Activated naive CD8-positive, alpha-beta T cell treated with anti-CD3 and anti-CD28 coated beads, Interleukin-2, amount 10 ng/mL, durations not matched to agents 7 days and 5 days (primary cell): Measurements from ENCODE around the gene DCTN3. TPM values are rescaled to one million over a fixed set of nuclear protein-coding genes. Genes with fewer than 3 reads are reported as not detected.
A peak's percentile ranks its signal among the peaks of the same experiment; 100 is the strongest.

Experiments
- ATAC-seq: fragments of 150-1000 bp; cut with Tn5 transposase; one replicate; pipeline ENCODE4 v1.10.0; 2021; ENCODE audit warnings: low read depth, moderate library complexity
- POLR2A ChIA-PET: fragments of 350-600 bp; sonication (Branson Sonifier 250); formaldehyde crosslinking; loops from one replicate; lab custom pipeline; 2021; ENCODE audit warnings: antibody characterized with exemption; lab: Charles Lee
- DNase-seq: peaks from one replicate; pipeline ENCODE4 v3.0.0; 2021
- H3K27ac Mint-ChIP-seq: one replicate; pipeline ENCODE4 v1.8.0; 2022; ENCODE audit warnings: mild to moderate bottlenecking, mixed read lengths
- H3K27me3 Mint-ChIP-seq: one replicate; pipeline ENCODE4 v1.8.0; 2022; ENCODE audit warnings: mild to moderate bottlenecking, moderate library complexity, mixed read lengths
- H3K36me3 Mint-ChIP-seq: one replicate; pipeline ENCODE4 v1.8.0; 2021; ENCODE audit warnings: mild to moderate bottlenecking, mixed read lengths
- H3K4me1 Mint-ChIP-seq: one replicate; pipeline ENCODE4 v1.8.0; 2021; ENCODE audit warnings: mixed read lengths
- H3K4me3 Mint-ChIP-seq: one replicate; pipeline ENCODE4 v1.8.0; 2022; ENCODE audit warnings: mild to moderate bottlenecking, moderate library complexity, mixed read lengths
- H3K9me3 Mint-ChIP-seq: one replicate; pipeline ENCODE4 v1.8.0; 2021; ENCODE audit warnings: mixed read lengths
- total RNA-seq, 2 experiments: library from RNA; stranded (reverse); gene quantifications; one replicate each; pipeline ENCODE4 v1.2.3, GENCODE V29; 2021

Gene DCTN3
- total RNA-seq, result 100 to 1,000 TPM; 121 to 122 TPM

DNA sequence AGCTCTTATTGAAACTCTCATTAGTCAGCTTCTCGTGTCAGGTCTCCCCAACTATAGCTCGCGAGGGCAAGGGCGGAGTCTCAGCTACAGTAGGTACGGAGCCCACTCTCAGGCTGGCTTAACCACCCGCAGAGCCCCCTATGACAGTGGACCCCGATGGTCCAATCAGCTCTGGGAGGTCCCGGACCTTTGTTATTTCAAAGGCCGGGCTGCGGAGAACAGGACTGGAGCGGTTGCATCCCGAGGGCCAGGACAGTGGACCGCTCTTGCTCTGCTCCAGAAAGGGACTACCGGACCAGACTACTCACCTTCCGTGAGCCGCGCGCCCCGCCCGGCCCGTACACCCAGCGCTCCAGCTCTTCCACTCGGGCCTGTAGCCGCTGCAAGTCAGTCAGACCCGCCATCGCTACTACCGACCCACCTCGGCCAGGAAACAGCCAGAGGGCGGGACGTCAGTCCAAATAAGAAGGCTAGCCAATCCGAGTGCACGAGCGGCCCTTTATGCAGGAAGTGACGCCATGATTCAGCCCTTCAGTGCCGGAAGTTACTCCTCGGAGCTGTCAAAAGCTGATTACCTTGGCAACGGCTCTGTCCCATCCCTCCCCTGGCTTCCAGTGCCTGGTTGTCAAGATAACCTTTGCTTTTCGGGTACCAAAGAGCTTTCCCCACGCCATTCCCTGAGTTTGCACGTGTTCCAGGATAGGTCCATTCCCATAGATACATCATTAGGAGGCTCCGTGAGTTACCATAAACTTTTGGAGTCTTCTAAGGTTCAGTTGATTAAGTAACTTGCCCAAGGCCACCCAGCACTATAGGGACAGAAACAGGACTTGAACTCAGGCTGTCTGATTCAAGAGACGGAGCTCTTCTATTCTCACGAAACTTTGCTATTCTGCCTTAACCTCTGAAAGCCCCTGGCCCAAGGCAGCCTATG lies at the start of gene DCTN3:
DCTN3 (minus strand) TSS at position 435 of the 934 bp plus-strand sequence; CDS start at position 404, 31 bp downstream.
- peak; percentile 98 for ATAC-seq

GRCh38 chr9:34665381-34666250 lies 45.3 kb upstream of the DCTN3 start:
- Mint-ChIP-seq H3K27me3 (no peaks in the 10 kb centered on the region), H3K9me3 (peaks cover 6% of the 10 kb centered on the region), H3K36me3 (peaks cover 30% of the 10 kb centered on the region), H3K4me3 (peak overlapping the region; percentile 91), H3K27ac (peak overlapping the region; percentile 91), H3K4me1 (peaks cover 32% of the 10 kb centered on the region)
- peak; percentile 85 for DNase-seq
- ATAC-seq, result peak; percentile 73
- POLR2A ChIA-PET, result interaction anchor here (0.9 to 3.3 kb wide), 7 partner anchors 10 to 32 kb away, joined by 3 to 47 read pairs (median 4); partner anchors contain the start of genes GALT, IL11RA and SIGMAR1

More for the DNA sequence above, at the start of gene DCTN3:
- peak; percentile 83 for DNase-seq
- Mint-ChIP-seq H3K27ac (peak within 1 kb of the TSS; percentile 83), H3K27me3 (peaks cover 31% of the 10 kb centered on the region), H3K4me3 (peak within 1 kb of the TSS; percentile 94), H3K4me1 (peaks cover 20% of the 10 kb centered on the region), H3K36me3 (peaks cover 10% of the 10 kb centered on the region), H3K9me3 (no peaks in the 10 kb centered on the region)
- POLR2A ChIA-PET, result interaction anchor here (0.5 to 2.2 kb wide), 11 partner anchors 9 to 451 kb away, joined by 3 to 42 read pairs (median 4); partner anchors contain the start of genes ARID3C, GALT, RPP25L and SIGMAR1

DNA sequence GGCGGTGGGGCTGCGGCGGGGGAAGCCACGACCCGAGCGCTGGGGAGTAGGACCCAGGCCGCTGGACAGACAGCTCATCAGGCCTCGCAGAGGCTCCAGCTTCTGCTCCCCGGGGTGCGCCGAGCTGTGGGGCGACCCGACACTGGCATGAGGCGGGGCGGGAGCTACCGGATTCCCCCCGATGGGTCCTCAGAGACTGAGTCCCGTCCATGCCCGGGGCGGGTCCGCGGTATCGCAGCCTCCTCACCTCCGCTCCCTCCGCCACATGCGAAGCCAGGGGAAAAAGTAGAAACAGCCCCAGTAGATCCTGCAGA lies 44.7 kb upstream of the DCTN3 start:
- POLR2A ChIA-PET, result interaction anchor here (0.6 to 3.3 kb wide), 8 partner anchors 11 to 45 kb away, joined by 3 to 47 read pairs (median 4); partner anchors contain the start of genes DCTN3, GALT, IL11RA and SIGMAR1
- H3K27ac Mint-ChIP-seq, result peak overlapping the region; percentile 91
- H3K36me3 Mint-ChIP-seq, result peaks cover 31% of the 10 kb centered on the region
- ATAC-seq (no peak), DNase-seq (no peak)
- peak overlapping the region; percentile 91 for H3K4me3 Mint-ChIP-seq
- no peaks in the 10 kb centered on the region for H3K27me3 Mint-ChIP-seq
- peaks cover 6% of the 10 kb centered on the region for H3K9me3 Mint-ChIP-seq
- peaks cover 32% of the 10 kb centered on the region for H3K4me1 Mint-ChIP-seq

DNA sequence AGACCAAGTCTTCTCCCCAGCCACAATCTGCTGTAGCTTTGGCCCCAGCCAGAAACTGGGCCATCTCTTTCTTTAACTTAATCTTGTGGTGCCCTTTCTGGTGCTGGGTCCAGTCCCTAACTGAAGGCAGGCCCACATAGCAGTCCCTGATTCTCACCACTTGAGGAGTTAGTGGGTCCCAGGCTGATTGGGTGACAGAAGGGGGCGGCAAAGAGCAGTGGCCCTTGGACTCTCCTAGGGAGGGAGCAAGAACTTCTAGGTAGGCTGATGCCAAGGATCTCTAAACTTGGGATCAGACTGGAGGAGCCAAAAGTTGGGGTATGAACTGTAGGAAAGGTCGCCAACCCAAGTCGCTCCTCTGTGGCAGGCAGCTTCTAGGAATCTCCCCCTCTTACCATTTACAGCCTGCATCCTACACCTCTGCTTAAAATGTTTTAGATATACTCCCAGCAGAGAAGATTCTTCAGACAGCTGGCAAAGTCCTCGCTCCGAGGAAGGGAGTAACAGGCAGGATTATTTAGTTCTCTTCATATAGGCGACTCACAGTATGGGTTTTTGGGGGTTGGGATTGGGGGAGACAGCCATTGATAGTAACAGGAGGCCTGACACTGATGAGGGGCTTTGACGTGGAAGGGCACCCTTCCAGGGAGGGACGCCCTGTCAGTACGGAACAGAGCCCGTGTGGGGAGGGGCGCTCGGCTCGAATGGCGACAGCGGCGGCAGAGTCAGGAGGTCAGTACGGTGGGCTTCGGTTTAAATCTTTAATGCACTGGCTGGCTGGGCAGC lies 44.2 kb upstream of the DCTN3 start:
- H3K9me3 Mint-ChIP-seq, result peaks cover 3% of the 10 kb centered on the region
- H3K4me1 Mint-ChIP-seq, result peaks cover 32% of the 10 kb centered on the region
- peak overlapping the region; percentile 85 for H3K27ac Mint-ChIP-seq
- H3K36me3 Mint-ChIP-seq, result peaks cover 26% of the 10 kb centered on the region
- ATAC-seq, result peak; percentile 63
- no peaks in the 10 kb centered on the region for H3K27me3 Mint-ChIP-seq
- DNase-seq, result peak; percentile 83
- POLR2A ChIA-PET, result interaction anchor here (0.6 to 3.3 kb wide), 8 partner anchors 11 to 44 kb away, joined by 3 to 47 read pairs (median 4); partner anchors contain the start of genes DCTN3, GALT, IL11RA and SIGMAR1
- peak overlapping the region; percentile 91 for H3K4me3 Mint-ChIP-seq

GRCh38 chr9:34663303-34663605 lies 43.0 kb upstream of the DCTN3 start:
- peak overlapping the region; percentile 83 for H3K27ac Mint-ChIP-seq
- H3K9me3 Mint-ChIP-seq, result no peaks in the 10 kb centered on the region
- peaks cover 32% of the 10 kb centered on the region for H3K4me1 Mint-ChIP-seq
- ATAC-seq (no peak), DNase-seq (no peak)
- H3K27me3 Mint-ChIP-seq, result no peaks in the 10 kb centered on the region
- H3K4me3 Mint-ChIP-seq, result peak overlapping the region; percentile 20
- POLR2A ChIA-PET, result interaction anchor here (1.9 to 3.3 kb wide), 2 partner anchors 16 to 26 kb away, joined by 5 to 47 read pairs; partner anchors contain the start of genes GALT and SIGMAR1
- H3K36me3 Mint-ChIP-seq, result peaks cover 17% of the 10 kb centered on the region

- H3K9me3 Mint-ChIP-seq, result no peaks in the 10 kb centered on the region
- H3K27ac Mint-ChIP-seq, result peak within 1 kb of the TSS; percentile 83
- H3K36me3 Mint-ChIP-seq, result peaks cover 15% of the 10 kb centered on the region
- POLR2A ChIA-PET, result interaction anchor here (1.5 to 3.3 kb wide), 3 partner anchors 11 to 25 kb away, joined by 5 to 47 read pairs (median 6); partner anchors contain the start of genes GALT, IL11RA and SIGMAR1
- H3K4me3 Mint-ChIP-seq, result peak within 1 kb of the TSS; percentile 20
- no peaks in the 10 kb centered on the region for H3K27me3 Mint-ChIP-seq
- ATAC-seq (no peak), DNase-seq (no peak)
- peaks cover 32% of the 10 kb centered on the region for H3K4me1 Mint-ChIP-seq
Observed at GRCh38 chr9:34662526-34663302, 42.4 kb upstream of the DCTN3 start, which contains the start of gene CCL27. Gene CCL27, minus strand, starts transcription at chr9:34662657. Its CDS starts 24 bp downstream, at chr9:34662633.

DNA sequence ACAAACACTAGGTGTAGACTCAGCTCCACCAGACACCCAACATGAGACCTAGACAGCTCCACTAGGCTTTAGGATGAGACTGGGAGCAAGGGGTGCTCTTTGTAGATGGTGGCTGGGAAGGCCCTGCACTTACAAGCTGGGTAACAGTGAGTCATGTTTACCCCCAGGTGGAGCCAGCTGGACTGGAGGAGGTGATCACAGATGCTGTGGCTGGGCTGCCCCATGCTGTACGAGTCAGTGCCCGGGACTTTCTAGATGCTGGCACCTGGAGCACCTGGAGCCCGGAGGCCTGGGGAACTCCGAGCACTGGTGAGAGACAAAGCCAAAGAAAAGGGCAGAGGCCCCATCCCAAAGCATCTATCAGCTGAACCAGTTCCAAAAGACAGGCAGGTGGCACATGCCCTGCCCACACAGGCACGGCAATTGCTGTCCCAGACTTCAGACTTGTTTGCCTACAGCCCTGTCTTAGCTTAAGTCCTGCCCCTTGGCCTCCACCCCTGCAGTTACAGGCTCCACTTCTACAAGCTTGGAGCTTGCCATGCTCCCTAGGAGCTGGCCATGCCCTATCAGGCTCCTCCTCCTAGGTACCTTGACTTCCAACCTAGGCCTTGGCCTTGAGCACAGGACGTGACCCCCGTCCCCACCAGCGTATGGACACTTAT lies 39.4 kb upstream of the DCTN3 start:
- DNase-seq (no peak), ATAC-seq (no peak)
- H3K4me1 Mint-ChIP-seq, result peaks cover 25% of the 10 kb centered on the region
- POLR2A ChIA-PET, result interaction anchor here (0.9 to 1.2 kb wide), 2 partner anchors 11 to 13 kb away, joined by 3 to 4 read pairs; partner anchors contain the start of gene GALT
- H3K9me3 Mint-ChIP-seq, result no peaks in the 10 kb centered on the region
- no peak overlapping the region for H3K4me3 Mint-ChIP-seq
- no peak overlapping the region for H3K27ac Mint-ChIP-seq
- no peaks in the 10 kb centered on the region for H3K27me3 Mint-ChIP-seq
- peaks cover 9% of the 10 kb centered on the region for H3K36me3 Mint-ChIP-seq

DNA sequence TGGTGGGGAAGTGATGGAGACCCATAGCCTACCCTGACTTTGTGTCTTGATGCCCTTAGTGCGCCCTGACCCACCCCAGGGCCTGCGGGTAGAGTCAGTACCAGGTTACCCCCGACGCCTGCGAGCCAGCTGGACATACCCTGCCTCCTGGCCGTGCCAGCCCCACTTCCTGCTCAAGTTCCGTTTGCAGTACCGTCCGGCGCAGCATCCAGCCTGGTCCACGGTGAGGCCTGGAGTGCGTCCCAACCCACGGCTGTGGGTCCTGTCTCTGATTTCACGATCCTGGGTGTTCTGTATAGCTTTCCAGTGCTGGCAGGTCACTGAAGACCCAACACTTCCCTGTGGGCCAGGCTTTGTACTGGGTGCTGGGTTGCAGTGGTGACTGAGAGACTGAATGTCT lies 38.2 kb upstream of the DCTN3 start:
- Mint-ChIP-seq H3K27ac (no peak overlapping the region), H3K27me3 (no peaks in the 10 kb centered on the region), H3K36me3 (peaks cover 7% of the 10 kb centered on the region), H3K9me3 (no peaks in the 10 kb centered on the region), H3K4me1 (peaks cover 16% of the 10 kb centered on the region), H3K4me3 (no peak overlapping the region)
- POLR2A ChIA-PET, result interaction anchor here (3.4 kb wide), 1 partner anchor 11 kb away, joined by 18 read pairs; the partner anchor contains the start of gene GALT
- no peak for DNase-seq
- no peak for ATAC-seq

DNA sequence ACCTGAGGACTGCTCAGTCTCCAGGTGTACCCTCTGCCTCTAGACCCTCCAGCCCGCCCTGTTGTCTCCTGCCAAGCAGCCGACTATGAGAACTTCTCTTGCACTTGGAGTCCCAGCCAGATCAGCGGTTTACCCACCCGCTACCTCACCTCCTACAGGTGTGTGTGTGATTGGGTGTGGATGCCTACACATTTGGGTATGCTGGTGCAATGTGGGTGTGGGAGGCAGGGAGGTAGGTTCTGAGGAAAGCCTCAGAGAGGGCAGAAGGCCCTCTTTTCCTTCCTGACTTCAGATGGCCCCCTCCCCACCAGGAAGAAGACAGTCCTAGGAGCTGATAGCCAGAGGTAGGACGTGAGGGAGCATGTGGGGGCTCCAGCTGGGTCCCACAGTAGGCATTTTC lies 36.7 kb upstream of the DCTN3 start:
- H3K27me3 Mint-ChIP-seq, result no peaks in the 10 kb centered on the region
- POLR2A ChIA-PET, result interaction anchor here (0.6 to 3.4 kb wide), 3 partner anchors 10 to 19 kb away, joined by 3 to 18 read pairs (median 6); partner anchors contain the start of genes GALT and SIGMAR1
- H3K4me1 Mint-ChIP-seq, result peaks cover 13% of the 10 kb centered on the region
- DNase-seq, result no peak
- no peak for ATAC-seq
- H3K36me3 Mint-ChIP-seq, result peaks cover 10% of the 10 kb centered on the region
- H3K4me3 Mint-ChIP-seq, result no peak overlapping the region
- H3K9me3 Mint-ChIP-seq, result no peaks in the 10 kb centered on the region
- H3K27ac Mint-ChIP-seq, result no peak overlapping the region

GRCh38 chr9:34655394-34655793 lies 35.1 kb upstream of the DCTN3 start:
- peaks cover 4% of the 10 kb centered on the region for H3K36me3 Mint-ChIP-seq
- no peak overlapping the region for H3K4me3 Mint-ChIP-seq
- peaks cover 12% of the 10 kb centered on the region for H3K4me1 Mint-ChIP-seq
- DNase-seq (no peak), ATAC-seq (no peak)
- H3K27me3 Mint-ChIP-seq, result no peaks in the 10 kb centered on the region
- no peak overlapping the region for H3K27ac Mint-ChIP-seq
- POLR2A ChIA-PET, result interaction anchor here (1.4 to 3.4 kb wide), 2 partner anchors 8 to 13 kb away, joined by 3 to 18 read pairs; partner anchors contain the start of gene GALT
- no peaks in the 10 kb centered on the region for H3K9me3 Mint-ChIP-seq
